GM19328 (cell line): ENCODE measurements around the gene NKAIN4.

Experiments
- ATAC-seq: cut with Tn5 transposase; IDR thresholded peaks from one replicate; pipeline ENCODE4 v1.9.1; 2021; ENCODE audit warnings: mild to moderate bottlenecking, moderate library complexity; ENCODE audit not compliant: unreplicated experiment

NKAIN4 gene

DNA sequence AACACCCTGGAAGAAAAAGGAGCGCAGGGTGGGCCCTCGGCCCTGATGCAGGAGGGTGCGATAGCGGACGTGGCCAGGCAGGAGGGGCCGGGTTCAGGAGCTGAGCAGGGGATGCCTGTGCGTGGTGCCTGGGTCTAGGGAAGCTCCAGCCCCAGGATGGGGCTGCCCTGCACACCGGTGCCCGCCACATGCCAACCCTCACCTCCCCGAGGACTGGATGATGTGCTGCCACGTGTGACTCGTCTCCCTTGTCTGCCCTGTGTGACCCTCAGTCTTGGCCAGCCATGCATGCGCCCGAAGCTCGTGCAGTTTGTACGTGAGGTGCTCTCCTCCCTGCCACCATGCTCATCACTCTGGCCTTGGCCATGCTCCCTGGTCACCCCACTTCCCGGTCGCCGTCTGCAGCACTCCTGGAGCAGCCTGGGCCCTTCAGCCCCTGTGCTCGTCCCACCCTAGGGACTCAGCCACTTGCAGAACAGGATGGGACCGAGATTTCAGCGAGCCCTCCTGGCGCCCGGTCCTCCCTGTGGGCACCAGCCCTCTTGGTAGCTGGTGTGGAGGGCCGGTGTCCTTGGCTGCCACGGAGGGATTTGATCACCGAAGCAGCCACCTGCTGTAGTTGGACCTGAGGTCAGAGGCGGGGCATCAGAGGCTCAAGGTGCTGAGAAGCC is 34.5 kb upstream of the NKAIN4 start:
- no peak for ATAC-seq

DNA sequence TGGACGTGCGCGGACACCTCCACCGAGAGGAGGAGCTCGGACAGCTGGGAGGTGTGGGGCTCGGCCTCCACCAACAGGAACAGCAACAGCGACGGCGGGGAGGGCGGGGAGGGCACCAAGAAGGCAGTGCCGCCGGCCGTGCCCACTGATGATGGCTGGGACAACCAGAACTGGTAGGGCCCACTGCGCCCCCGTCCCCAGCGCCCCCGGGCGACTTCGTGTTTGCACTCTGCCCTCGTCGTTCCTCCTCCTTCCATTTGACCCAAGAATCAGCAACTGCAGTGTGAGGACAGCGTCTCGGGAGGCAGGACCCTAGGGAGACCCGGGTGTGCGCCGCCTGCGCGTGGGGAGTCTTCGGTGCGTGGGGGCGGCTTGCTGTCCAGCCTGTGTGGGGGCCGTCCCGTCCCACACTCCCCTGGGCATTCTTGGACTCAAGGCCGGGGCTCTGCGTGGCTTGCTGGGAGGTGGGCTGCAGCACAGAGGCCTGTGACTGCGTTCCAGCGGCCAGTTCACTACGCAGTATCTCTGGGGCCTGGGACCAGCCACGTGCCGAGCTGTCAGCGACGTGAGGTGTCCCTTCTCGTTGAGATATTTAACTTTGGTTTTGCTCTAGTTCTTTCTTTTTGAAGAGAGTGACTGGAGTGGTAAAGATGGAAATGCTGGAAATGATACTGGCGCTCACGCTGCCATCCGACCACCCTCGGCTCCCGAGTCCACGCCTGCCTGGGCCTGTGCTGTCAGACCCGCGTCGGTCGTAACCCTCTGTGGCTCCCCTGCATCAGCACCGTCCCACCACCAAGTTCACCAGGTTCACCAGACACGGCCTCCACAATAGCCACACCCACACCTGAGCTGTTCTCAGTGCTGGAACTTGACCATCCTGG is 33.7 kb upstream of the NKAIN4 start:
- ATAC-seq: no peak

DNA sequence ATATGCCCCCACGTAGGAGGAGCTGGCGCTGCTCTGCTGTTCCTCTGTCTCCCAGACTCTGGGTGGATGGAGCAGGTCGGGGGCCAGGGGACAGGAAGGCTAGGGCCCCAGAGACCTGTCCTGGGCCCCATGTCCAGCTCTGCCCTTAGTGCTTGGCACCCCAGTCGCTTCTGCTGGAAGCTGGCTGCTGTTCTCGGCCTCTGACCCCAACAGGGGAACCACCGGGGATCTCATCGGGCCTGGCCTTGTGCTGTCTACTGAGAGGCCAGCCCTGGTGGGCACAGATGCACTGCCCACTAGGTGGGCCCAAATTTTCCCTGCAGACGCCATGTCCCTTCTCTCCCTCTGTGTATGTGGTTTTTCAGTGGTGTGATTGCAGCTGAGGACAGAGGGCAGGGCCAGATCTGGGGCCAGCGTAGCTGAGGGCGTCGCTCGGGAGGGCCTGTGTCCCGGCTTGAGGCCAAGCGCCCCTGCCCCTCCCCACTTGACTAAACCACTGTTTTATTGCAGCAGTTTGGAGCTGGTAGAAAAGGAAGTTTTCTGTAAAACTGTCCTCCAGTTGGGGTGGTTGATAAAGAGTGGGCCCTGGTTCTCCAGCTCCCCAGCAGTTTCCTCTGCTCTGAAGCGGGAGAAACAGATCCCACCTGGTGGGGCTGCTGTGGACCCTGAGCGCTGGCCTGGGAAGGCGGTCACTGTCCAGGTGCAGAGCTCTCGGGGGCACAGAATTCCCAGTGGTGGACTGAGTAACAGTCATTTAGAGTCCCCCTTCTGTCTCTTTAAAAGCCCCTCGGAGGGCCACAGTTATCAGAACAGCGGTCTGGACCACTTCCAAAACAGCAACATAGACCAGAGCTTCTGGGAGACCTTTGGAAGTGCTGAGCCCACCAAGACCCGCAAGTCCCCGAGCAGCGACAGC is 32.8 kb upstream of the NKAIN4 start:
- no peak for ATAC-seq

DNA sequence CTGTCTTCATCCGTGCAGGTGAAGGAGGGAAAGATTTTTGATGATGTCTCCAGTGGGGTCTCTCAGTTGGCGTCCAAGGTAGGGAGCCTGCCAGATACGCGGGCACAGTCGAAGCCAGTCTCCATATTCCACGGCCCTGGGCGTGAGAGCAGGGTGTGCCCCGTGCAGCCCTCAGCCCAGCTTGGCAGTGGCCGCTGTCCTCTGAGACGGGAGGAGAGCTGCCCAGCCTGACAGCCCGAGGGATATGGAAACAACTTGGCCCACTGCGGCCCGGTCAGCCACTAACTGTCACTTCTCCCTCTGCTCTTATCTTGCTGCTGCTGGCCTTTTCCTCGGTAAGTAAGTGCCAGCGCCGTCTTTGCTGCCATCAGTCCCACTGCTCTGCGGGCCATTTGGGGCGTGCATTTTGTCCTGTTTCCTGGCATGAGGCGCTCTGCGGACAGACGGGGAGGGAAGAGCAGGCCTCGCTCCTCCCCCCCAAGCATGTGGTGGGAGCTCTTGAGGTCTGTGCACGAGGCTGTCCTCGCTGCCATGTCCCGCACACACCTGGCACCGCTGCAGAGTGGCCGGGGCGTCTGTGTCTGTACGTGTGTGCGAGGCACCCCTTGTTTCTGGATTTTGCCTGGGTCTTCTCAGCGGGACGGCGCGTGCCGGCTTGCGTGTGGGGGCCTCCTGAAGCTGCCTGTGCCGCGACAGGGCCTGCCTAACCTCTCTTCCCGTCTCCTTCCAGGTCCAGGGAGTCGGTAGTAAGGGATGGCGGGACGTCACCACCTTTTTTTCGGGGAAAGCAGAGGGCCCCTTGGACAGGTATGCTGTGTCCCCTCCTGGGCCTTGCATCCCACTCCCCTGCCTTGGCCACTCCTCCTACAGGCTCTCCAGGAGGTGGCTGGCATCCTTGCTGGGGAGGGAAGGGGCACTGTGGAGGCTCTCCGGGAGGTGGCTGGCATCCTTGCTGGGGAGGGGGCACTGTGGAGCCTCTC is 31.7 kb upstream of the NKAIN4 start:
- ATAC-seq: no peak

DNA sequence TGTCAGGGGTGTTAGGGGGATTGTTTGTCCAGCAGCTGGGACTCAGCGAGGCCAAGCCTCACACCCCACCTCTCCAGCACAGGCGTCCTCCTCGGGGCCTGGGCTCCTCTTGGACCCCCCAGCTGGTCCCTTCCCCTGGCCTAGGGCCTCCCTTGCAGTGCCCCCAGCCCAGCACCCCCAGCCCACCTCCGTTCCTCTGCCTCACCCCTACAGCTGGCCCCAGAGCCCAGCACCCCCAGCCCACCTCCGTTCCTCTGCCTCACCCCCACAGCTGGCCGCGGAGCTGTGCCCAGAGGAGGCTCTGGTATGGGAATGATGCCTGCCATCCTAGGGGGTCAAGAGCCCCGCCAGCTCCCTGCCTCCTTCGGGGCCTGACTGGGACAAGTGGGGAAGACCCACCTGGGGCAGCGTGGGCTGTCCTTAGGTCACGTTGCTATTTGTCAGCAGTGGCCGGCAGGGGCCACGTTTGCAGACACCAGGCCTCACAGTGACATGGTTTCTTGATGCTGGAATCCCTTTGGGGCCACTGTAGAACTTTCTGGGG is 30.8 kb upstream of the NKAIN4 start:
- no peak for ATAC-seq

DNA sequence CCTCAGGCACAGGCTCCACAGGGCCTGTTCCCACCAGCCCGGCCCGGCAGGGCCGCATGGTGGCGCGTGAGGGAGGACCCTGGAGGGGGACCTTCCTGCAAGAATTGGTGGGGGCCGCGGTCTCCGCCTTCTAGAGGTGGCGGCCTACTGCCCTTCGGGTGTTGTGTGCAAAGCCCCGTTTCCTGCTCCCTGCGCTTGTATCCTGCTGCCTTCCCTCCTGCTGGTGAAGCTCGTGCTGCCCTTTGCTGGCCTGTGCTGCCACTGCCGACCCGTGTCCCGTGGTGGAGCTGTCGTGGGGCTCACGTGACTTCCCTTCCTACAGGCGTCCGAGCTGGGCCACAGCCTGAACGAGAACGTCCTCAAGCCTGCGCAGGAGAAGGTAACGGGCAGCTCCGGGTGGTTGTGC is 30.3 kb upstream of the NKAIN4 start:
- no peak for ATAC-seq

DNA sequence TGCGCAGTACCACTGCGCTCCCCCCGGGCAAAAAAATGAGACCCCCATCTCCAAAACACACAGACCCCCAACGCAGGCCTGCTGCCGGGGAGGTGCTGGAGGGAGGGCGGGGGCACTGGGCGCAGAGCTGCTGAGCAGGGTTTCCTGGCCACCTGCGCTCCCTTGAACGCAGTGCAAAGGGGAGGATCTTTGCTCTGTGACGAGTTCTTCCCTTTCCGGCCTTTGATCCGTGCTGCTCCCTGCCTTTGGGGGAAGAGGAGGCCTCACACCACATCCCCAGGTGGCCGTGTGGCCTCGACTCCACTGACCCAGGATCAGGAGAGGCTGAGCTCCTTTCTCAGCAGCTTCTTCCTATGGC is 29.8 kb upstream of the NKAIN4 start:
- ATAC-seq: no peak

DNA sequence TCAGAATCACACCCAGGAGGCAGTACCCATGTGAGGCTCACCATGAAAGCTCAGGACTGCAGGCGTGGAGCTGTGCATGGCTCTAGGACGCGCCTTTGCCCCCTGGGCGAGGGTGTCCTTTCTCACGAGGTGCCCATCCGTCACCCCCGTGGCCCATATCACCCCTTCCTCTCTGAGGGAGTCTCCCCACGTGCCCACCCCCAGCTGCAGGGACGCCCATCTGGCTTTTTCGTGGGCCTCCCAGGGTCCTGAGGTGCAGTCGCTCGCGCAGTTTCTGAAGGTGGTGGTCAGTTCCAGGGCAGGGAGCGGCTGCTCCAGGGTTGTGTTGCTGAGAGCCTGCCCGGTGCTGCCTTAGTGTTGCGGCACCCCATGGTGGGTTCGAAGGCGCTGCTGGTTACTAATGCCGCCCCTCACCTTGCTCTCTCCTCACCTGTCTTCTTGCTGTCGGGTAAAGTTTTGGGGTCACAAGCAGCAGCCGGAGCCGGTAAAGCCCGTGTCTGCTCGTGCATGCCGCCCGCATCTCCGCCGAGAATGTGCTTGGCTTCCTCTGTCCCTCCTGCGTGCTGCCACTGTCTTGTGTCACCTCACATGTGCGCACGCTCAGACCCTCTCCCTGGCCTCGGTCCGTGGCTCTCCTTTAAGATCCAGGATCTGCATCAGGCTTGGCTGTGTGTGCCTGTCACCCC is 29.3 kb upstream of the NKAIN4 start:
- no peak for ATAC-seq

DNA sequence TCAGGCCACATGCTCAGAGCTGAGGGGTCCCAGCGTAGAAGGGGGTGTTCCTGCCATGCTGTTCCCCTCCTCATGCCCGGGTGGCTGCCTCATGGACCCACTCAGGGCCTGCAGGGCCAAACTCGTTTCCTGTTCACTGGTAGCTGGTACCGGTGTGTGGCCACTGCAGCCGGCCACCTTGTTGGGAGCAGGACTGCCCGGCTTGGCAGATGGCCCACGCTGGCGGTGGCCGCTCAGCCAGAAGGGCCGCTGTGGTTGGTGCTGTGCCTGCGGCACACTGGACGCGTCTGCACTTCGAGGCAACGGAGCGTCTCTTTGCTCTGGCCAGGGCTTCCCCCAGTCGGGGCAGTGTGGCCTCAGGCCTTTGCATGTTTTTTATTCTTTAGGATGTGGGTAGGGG is 28.7 kb upstream of the NKAIN4 start:
- no peak for ATAC-seq

DNA sequence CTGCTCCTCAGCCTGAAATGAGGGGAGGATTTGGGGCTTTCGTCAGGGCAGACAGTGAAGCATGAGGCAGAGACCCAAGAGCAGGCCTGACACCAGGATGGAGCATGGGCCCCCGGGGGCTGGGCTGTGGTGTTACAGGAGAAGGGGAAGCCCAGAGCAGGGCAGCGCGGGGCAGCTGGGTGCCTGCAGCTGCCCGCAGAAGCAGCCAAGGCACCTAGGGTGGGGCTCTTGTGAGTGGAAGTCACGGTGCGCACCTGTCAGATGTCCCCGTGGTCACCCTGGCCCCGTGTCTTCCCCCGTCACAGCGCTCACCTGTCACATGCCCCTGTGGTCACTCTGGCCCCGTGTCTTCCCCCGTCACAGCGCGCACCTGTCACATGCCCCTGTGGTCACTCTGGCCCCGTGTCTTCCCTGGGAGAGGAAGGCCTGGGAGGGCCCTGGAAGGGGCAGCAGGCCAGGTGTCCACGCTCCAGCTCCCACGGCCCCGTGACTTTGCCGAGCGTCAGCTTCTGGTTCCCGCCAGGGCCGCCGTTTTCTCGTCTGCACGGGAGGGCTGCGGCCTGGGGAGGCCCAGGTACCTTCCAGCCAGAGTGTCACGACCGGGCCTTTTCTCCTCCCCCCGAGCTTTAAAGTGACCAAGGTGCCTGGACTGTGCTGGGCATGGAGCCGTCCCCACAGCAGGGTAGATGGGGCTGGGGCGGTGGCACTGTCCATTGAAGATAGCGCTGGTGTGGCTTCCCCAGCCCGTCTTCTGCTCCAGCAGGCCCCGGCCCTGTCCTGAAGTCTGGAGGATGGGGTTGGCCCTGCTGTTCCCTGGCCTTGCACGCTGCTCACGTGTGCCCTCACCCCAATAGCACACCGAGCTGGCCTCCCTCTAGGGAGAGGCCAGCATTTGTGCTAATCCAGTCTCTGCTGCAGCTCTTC is 27.7 kb upstream of the NKAIN4 start:
- no peak for ATAC-seq

DNA sequence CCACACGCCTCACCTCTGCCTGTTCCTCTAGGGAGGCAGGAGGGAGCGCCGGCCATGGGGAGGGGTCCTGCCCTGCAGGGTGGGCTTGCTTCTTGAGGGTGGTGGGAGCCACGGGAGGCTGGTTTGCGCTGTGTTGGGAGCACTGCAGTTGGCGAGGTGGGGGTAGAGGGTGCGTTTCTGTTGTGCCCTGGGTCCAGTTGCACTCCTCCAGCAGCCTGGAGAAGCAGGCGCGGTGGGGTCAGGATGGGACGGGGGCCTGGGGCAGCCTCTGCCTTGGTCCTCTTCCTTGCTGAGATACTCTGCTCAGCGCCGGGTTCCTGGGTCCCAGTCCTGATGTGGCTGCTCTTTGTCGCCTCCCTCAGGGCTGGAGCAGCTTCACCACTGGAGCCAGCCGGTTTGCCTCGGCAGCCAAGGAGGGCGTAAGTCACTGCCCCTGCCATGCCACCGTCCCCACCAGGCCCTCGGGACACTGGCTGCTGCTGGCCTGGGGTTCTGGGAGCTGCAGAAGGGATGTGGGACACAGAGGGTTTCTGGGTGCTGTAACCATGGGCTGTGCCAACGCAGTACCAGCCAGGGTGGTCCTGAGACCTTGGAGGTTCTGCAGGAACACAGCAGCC is 26.8 kb upstream of the NKAIN4 start:
- no peak for ATAC-seq

DNA sequence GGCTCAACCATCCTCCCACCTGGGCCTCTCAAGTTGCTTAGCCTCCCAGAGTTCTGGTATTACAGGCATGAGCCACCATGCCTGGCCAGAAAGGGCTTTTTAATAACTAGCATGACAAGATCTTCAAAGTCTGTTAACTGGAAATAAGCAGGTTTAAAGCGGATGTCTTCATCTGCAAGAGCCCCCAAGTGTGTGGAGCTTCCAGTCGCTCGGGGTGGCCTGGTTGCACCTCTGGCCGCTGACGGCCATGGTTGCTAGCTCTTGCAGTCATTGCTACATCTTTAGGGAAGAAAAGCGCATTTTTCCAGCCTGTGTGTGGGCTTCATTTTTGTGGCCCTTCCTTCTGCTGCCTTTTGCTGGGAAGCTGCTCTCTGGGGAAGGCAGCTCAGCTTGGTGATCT is 26.1 kb upstream of the NKAIN4 start:
- no peak for ATAC-seq

DNA sequence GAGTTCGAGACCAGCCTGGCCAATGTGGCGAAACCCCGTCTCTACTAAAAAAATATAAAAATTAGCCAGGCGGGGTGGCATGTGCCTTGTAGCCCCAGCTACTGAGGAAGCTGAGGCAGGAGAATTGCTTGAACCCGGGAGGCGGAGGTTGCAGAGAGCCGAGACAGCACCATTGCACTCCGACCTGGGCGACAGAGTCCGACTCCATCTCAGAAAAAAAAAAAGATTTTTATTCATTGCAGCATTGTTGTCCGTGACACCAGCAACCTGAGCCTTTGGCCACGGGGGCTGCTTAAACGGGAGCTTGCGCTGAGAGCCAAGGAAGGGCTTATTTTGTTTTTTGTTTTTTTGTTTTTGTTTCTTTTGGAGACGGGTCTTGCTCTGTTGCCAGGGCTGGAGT is 25.7 kb upstream of the NKAIN4 start:
- ATAC-seq: no peak

DNA sequence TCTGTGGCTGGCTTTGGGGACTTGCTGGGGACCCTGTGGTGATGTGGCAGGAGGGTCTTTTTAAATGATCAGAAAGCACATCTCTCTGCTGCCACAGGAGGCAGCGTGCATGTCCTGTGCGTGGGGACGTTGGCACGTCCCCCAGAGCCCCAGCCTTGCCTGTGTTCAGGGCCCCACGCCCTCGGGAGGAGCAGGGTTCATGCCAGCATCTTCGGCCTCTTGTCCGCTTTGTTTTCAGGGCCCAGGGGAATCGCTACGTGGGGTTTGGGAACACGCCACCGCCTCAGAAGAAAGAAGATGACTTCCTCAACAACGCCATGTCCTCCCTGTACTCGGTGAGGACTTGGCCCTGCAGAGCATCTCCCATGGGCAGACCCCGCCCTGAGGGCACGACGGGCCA is 24.4 kb upstream of the NKAIN4 start:
- ATAC-seq: no peak

DNA sequence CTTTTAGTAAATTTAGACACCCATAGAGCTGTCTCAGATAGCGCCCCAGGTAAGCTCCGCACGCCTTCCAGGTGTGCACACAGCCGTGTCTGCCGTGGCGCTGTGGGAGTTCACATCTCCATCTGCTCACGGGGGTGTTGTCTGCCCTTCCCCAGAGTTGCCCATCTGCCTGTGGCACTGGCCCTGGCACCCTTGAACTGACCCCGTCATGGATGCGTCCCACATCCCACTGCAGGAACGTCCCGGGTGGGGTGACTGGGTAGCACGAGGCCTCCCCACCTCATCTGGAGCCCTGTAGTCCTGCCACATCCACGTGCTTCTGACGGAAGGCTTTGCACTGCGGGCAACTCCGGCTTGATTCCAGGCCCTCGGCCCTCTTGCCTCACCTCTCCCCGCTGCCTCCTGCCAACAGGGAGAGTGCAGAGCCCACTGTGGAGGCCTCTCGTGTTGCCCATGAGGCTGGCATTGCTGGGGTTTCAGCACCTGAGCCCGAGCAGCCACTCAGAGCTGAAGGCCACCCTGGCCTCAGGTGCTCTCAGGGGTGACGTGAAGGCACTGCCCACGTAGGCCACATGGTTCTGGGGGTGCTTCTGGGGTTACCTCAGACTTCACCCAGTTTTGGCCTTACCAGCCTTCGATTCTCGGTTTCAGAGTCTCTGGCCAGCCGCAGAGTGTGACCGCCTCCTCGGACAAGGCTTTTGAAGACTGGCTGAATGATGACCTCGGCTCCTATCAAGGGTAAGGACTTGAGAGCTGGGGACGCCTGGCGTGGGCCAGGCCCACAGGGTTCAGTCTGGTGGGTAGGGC is 23.4 kb upstream of the NKAIN4 start:
- ATAC-seq: no peak

DNA sequence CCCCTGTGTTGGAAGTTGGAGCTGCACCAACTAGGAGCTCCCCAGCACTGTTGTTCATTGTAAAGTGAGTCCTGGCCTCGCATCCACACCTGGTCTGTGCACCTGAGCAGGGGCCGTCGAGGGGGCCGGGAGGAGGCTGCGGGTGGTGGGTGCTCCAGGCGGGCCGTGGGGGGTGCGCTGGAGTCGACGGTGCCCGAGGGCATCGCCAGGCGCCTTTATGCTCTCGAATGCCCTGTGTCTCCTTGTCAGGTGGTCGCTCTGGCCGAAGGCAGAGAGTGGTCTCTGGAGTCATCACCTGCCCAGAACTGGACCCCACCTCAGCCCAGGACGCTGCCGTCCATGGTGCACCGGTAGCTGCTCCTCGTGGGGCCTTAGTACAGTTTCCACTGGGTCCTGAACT is 22.7 kb upstream of the NKAIN4 start:
- ATAC-seq: no peak

DNA sequence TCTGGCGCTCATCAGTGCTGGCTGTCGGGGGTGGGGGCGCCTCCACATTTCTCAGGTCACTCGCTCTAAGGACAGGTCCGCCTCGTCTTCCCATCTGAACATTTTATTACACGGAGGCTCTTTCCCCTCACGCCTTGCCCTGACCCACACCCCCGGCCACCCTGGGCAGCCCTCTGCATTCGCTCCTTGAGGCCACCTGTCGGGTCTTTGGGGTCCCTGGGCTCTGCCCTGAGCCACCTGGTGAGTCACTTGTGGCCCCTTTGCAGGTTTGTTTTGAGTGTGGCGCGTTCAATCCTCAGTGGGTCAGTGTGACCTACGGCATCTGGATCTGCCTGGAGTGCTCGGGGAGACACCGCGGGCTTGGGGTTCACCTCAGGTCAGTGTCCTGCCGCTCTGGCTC is 21.6 kb upstream of the NKAIN4 start:
- no peak for ATAC-seq
